Stimulated activated CD4-positive, alpha-beta T cell treated with anti-CD3 and anti-CD28 coated beads, TNF-alpha, amount 100 ng/mL, for 1 hour (primary cell): ENCODE measurements around the gene TNFRSF1B.
"Not testable (repeated sequence)": the region's sequence is repeated elsewhere in the genome, so short reads cannot be mapped to it uniquely, and the experiment has no call there.

ENCODE experiments used
- DNase-seq, 3 donors: peaks; one replicate each; pipeline ENCODE4 v3.0.0-alpha.2; 2020; ENCODE audit warnings: low read depth in 3 of 3, low spot score in 1 of 3

TNFRSF1B gene

DNA sequence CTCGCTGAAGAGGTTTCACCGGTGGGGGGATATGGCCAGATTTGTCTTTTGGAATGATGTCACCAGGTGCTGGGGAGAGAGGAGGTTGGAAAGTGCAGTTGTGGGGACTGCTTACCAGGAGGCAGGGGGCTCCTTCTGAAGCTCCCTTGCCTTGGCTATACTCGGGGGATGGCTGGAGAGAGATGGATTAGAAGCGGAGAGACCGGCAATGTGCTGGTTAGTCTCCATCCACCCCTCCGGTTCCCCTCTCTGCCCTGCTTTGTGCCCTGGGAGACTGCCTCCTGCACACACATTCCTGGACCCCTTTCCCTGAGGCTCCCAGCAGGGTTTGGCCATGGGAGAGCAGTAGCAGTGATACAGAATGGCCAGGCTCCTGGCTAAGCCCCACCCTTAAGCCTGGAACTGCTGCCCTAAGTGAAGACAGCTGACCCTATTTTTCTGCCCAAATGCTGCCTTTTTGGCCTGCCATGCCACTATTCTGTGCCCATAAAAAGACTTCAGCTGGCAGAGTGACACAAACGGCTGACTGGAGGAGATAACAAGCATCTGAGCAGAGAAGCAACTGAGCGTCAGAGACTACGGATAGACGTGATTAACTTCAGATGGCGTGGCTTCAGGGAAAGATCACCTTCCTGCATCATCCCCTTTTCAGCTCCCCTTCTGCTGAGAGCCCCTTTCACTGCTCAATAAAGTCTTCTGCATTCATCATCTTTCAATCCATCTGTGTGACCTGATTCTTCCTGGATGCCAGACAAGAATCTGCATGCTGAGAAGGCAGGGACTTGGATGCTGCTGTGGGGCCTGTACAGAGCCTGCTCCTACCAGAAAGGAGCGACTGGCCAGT lies 48.5 kb downstream of the TNFRSF1B start:
- no peak for DNase-seq

DNA sequence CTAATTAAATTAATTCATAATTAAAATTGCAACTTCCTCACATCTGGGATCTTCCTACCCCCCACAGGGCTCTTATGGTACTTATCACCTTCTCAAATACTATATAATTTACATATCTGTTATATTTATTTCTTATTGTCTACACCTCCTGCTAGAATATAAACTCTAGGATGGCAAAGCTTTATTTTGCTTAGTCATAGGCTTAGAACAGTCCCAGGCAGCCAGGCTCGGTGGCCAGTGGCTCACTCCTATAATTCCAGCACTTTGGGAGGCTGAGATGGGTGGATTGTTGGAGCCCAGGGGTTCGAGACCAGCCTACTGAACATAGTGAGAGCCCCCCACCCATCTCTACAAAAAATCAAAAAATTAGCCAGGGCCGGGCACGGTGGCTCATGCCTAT lies 53.0 kb downstream of the TNFRSF1B start:
- no peak for DNase-seq

DNA sequence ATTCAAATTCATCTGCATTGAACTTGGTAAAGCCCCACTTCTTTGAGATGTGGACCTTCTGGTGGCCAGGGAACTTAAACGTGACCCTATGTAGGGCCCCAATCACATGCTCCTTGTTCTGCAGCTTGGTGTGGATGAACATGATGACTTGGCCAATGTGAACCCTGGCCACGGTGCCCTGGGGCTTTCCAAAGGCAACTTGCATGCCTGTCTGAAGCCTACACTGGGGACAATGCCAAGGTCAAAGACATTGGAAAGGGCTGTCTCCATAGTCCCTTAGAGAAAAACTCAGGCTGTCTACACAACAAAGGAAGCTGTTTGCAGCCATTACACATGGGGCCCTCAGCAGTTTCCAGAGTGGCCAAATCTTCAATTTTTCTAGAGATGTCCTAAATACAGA lies 54.1 kb downstream of the TNFRSF1B start:
- DNase-seq, result no peak

DNA sequence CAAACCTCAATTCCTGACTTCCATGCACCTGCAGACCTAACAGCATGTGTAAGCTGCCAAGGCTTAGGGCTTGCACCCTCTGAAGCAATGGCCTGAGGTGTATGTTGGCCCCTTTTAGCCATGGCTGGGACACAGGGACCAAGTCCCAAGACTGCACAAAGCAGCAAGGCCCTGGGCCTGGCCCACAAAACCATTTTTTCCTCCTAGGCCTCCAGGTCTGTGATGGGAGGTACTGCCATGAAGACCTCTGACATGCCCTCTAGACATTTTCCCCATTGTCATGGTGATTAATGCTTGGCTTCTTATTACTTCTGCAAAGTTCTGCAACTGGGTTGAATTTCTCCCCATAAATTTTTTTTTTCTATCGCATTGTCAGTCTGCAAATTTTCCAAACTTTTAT lies 55.9 kb downstream of the TNFRSF1B start:
- not testable (repeated sequence) for DNase-seq

DNA sequence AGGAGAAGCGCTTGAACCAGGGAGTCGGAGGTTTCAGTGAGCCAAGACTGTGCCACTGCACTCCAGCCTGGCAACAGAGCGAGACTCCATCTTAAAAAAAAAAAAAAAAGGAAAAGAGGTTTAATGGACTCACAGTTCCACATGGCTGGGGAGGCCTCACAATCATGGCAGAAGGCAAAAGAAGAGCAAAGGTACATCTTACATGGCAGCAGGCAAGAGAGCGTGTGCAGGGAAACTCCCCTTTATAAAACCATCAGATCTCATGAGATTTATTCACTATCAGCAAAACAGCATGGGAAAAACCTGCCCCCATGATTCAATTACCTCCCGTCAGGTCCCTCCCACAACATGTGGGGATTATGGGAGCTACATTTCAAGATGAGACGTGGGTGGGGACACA lies 57.3 kb downstream of the TNFRSF1B start:
- DNase-seq, result not testable (repeated sequence)

DNA sequence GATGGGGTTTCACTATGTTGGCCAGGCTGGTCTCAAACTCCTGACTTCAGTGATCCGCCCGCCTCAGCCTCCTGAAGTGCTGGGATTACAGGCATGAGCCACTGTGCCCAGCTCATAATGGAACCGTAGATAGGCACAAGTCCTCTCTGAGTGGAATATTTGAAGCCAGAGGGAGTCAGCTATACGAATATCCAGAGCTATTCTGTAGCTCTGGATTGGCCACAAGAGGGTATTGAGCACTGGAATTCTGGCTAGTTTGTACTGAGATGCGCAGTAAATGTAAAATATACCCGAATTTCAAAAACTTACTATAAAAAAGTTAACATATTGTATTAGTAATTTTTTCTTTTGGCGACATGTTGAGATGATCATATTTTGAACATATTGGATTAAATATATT lies 62.2 kb downstream of the TNFRSF1B start:
- no peak for DNase-seq

DNA sequence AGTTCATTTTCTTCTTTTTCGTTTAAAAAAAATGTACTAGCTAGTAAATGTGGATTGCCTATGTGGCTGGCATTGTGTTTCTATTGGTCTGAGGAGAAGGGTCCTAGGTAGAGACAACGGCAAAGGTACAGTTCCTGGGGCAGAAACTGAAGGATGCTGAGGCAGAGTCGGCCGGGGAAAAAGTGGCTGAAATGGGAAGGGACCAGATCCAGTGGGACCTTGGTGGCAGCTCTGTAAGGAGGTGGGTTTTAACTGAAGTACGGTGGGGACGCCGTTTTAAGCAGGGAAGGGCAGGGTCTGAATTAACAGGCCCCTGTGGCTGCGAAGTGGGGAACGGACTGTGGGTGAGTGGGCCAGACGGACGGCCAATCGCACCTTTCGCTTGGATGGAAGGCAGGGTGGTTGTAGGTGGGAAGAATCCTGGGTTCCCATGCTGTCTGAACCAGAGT lies 62.6 kb downstream of the TNFRSF1B start:
- DNase-seq, result no peak

DNA sequence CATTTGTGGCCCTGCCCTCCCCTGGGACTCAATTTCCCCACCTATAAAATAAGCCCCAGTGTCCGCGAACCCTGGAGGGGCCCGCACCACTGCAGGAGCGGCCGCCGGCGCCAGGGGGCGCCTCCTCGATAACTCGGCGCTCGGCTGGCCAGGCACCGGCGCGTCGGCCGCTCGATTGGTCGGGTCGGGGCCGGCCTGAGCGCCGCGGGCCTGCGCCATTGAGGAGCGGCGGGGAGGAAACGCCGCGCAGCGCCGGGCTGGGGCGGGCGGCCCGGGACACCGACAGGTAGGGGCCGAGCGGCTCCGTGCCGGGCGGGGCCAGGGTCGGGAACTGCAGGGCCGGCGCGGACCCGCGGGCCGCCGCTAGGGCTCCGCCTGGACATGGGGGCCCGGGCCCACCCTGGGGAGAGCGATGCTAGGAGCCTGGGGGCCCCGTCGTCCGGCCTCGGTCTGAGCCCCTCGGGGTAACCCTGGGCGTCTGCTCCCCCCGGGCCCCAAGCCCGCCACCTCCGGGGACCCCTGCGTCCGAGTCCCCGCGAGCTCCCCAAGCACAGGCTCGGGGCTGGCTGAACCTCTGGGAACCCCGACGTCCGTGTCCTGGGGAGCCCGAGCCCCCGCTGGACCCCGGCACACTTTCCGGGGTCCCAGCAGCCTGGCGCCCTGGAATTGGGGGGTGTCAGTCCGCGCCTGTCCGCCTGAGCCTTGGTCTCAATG lies 63.2 kb downstream of the TNFRSF1B start, which contains the start of gene VPS13D:
Gene VPS13D, plus strand, starts transcription at position 196 of the 714 bp plus-strand sequence. CDS start 4,237 bp downstream, outside the sequence.
- DNase-seq, result peak; percentile 51 to 84 (median 67)

DNA sequence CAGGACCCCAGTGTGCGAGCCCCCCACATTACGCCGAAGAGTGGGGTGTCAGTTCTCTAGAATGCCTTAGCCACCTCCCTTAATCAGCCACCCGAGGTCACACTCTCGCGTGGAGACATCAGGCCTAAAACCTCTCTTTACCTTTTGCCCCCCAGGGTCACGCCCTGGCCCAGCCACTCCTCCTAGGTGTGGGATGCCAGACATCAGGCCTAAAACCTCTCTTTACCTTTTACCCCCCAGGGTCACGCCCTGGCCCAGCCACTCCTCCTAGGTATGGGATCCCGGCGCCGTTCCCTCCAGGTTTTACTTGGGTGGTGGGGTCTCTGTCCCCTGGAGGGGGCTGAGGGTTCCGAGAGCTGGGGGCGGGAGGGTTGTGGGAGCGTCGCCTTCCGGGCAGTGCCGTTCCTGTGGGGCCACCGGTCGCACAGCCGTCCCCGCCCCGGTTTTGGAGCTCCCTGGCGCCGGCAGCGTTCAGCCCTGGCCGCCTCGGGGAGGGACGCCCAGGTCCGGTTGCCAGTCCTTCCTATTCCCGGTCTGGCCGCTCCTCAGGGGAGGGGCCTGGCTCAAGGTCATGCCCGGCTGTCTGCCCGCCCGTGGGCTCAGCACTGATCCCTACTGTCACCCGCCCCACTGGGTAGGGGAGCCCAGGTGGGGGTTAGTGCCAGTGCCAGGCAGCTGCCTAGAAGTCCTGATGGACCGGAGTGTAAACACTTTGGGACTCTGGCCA lies 63.9 kb downstream of the TNFRSF1B start:
- DNase-seq, result no peak

DNA sequence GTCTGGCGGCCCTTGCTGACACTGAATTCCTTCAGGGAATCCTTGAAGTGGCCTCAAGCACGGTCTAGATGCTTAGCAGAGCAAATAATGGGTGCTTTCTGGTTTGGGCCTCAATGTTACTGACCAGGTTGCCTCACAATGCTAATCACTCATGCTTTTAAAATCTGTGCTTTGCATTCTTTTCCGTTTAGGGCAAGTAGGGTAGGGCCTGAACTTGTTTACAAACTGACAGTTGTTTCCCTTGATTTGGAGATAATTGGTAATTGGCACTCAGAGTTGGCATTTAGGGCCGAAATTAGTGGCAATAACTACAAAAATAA lies 64.4 kb downstream of the TNFRSF1B start:
- DNase-seq, result no peak

DNA sequence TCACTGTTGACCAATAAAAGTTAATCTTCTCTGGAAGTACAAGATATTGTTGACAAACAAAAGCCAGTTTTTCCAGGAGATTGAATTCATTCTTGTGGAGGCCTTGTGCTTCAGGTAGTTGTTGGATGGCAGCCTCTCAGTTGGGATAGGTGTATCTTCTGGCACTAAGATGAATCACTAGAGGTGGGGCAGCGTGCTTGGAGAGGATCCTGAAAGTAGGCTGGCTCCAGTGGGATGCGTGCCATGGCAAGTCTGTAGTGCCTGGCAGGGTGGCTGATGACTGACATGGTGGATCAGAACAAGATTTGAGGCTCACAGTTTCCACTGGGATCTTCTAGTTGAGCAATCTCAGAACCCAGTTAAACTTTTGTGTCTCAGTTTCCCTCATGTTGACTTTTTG lies 65.4 kb downstream of the TNFRSF1B start:
- DNase-seq, result no peak

DNA sequence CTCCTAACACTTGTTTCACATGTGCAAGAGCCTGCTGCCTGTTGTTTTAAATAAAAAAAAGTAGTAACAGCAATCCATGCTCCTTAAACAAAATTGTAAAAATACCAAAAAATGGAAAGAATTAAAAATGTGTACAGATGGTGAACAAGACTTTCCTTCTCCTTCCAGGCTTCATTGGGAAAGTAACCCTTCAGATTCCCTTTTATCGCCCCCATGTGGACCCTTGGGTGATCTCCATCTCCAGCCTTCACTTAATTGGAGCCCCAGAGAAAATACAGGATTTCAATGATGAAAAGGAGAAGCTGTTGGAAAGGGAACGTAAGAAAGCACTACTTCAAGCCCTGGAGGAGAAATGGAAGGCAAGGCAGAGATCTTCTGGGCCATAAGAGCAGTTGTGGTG lies 77.3 kb downstream of the TNFRSF1B start:
- DNase-seq, result no peak

DNA sequence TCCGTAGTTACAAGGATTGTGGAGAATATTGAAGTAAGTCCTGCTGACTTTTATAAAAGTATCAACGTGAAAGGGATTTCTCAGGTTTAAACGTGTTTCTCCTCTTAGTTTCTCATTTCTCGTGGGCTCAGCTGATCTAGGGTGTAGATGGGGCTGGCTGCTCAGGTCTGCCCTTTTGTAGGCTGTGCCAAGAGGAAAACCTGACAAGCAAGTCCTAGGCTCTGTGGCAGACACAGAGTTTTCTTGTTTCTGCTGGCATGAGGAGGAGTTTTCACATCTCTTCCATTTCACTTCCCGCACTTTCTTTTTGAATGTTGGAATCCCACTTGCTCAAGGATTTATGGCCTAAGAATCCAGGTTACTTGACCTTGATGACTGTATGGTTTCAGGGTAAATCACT lies 77.8 kb downstream of the TNFRSF1B start:
- DNase-seq, result no peak

DNA sequence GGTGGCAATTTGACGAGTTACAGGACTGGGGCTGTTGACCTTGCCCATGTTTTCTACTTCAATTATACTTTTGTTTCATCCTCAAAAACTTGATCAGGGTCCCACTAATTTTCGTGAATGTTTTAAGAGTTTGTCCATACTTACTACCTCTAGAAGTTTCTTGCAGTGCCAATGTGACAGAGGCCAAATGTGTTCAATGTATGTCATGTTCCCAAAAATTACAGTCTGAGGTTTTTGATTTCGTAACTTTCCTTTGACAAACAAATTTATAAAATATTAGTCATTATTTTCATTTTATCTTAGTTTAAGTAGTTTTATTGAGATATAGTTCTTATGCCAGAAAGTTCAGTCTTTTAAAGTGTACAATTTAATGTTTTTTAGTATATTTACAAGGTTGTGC lies 78.3 kb downstream of the TNFRSF1B start:
- no peak for DNase-seq

DNA sequence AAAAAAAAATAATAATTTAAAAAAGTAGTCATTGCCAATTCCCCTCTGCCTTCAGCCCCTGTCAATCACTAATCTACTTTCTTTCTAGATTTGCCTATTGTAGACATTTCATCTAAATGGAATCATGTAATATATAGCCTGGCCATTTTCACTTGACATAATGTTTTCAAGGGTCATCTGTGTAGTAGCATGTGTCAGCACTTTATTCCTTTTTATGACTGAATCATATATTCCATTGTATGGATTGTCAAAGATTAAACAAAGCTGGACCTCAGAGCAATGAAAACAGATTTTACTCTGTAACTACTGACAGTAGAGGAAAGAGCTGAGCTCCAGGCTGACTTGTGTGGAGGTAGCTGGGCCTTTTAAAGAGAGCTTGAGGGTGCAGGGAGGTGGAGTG lies 78.9 kb downstream of the TNFRSF1B start:
- no peak for DNase-seq

DNA sequence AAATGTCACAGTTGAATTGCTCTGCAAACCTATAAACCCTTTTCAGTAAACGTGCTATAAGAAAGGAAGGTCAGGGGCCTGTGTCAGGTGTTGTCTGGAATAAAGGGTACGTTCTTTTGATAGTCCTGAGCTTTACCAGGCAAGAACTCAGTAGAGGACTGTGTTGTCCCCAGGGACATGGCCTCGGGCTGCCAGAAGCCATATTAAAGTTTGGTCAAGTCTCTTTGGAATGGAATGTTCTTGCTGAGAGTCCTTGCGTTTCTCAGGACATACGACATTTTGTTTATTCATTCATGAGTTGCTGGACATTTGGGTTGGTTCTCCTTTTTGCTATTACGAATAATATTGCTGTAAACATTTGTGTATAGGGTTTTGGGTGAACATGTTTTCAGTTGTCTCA lies 79.8 kb downstream of the TNFRSF1B start:
- no peak for DNase-seq

DNA sequence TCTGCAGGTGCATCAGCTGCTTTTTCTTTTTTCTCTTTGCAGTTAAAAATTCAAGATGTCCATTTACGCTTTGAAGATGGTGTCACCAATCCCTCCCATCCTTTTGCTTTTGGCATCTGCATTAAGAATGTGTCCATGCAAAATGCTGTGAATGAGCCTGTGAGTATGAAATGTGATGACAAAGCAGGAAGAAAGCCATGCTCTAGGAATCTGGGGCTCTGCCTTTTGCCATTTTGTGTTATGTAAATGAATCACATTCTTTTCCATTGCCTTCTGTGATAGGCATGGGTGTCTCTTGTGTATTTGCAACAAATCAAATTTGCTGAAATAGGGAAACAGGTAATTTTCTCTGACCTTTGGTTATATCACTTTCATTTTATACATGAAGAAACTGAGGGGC lies 82.4 kb downstream of the TNFRSF1B start:
- DNase-seq, result no peak

DNA sequence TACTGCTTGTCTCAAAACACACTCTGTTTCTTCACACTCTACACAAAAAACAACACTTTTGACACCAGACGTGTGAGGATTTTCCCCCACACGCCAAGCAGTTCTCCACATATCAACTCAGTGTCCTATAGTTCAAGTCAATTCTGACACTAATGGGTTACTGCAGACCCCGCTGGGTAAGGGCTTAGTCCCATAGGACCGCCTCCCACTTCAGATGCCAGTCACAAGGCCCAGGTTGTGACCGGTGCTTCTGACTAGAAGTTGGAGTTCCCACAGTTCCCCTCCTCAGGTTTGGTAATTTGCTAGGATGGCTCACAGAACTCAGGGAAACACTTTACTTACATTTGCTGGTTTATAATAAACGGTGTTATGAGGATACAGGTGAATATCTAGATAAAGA lies 83.0 kb downstream of the TNFRSF1B start:
- DNase-seq, result no peak

DNA sequence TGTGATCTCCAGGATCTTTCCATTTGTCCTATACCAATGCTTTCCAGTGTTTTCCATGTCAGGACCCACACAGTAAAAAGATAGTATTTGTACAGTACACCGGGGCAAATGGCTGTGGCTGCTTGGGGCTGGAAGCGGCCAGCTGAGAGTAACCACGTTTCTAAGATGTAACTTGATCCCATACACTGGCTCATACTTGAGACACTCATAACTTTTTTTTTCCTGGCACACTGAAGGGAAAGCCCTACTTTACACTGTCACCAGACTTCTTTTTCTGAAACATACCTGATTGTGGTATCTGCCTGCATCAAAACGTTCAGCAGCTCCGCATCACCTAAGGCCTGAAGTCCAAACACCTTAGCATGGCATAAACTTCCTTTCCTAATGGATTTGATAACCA lies 84.7 kb downstream of the TNFRSF1B start:
- no peak for DNase-seq

DNA sequence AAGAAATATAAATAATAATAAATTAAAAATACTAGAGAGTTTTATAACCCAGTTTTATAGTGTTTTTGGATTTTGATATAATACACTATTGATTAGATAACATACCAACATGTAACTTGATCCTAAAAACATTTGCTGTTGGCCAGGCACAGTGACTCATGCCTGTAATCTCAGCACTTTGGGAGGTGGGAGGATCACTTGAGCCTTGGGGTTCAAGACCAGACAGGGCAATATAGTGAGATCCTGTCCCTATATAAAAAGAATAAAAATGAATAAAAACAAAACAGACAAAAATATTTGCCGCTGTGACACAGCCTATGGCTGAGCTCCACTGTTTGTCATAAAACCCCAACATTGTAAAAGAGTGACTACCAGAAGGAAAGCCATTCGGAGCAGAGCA lies 89.1 kb downstream of the TNFRSF1B start:
- no peak for DNase-seq

DNA sequence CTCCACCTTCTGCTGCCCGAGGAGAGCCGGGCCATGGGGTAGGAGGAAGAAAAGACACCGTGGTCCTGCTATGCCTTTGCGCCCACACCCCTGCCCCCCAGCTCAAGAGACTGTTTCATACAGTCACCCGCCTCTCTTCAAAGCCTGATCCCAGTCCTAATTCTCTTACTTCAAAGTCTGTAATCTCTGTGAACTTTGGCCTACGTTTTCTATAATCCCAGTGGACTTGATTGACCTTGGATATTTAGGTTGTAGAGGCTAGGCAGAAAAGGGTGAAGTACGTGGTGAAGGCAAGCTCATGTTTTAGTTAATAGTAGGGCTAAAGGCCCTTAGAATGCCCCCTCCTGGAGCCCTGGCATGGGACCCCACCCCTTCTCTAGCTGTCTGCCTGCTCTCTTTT lies 91.5 kb downstream of the TNFRSF1B start:
- no peak for DNase-seq
